DMS53 (cell line): ENCODE results near the gene OR7C1.
"Not testable (repeated sequence)": the region's sequence is repeated elsewhere in the genome, so short reads cannot be mapped to it uniquely, and the experiment has no call there.

Source experiments
- DNase-seq: peaks from one replicate; lab custom pipeline; 2025; lab: John Stamatoyannopoulos, UW

OR7C1 gene

DNA sequence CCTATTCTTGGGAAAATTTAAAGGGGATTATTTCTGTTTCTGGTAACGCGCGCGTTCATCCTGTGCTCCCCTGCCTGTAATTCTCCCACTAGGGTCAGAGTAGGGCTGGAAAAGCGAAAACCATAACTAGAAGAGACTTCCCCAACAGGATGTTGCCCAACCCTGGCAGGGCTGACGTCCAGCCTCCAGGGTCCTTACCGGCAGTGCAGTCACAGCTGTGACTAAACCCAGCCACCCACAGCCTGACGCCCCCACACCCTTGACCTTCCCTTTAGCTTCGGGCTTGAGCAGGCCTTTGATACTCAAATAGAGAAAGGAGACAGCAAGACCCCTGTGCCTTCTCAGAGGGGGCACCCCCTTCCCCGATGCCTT, 50.3 kb downstream of the OR7C1 start:
- DNase-seq = not testable (repeated sequence)

- DNase-seq = not testable (repeated sequence)
Measured at GRCh38 chr19:14783410-14783998, 51.5 kb downstream of the OR7C1 start.

- DNase-seq = no peak
Measured at GRCh38 chr19:14782626-14783409, 52.2 kb downstream of the OR7C1 start.

GRCh38 chr19:14781713-14782536, 53.1 kb downstream of the OR7C1 start:
- not testable (repeated sequence) for DNase-seq

- DNase-seq = not testable (repeated sequence)
Measured at GRCh38 chr19:14780622-14781225, 54.3 kb downstream of the OR7C1 start.

DNA sequence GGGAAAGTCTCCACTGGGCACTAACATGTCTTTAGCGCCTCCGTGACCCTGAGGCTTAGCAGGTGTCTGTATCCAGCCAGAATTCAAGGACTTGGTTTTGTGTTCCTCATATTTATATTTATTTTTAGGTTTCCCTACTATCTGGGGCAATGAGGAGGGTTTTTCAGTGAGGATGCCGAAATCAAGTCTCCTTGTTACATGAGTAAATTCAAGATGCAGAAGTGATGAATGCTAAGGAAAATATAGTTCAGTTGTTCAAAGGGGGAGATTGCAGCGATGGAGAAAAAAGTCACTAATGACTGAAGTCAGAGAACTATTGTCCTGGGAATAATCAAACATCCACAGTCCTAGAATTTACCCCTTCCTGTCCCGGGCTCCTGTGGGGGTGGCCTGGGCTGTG, 55.8 kb downstream of the OR7C1 start:
- no peak for DNase-seq

DNA sequence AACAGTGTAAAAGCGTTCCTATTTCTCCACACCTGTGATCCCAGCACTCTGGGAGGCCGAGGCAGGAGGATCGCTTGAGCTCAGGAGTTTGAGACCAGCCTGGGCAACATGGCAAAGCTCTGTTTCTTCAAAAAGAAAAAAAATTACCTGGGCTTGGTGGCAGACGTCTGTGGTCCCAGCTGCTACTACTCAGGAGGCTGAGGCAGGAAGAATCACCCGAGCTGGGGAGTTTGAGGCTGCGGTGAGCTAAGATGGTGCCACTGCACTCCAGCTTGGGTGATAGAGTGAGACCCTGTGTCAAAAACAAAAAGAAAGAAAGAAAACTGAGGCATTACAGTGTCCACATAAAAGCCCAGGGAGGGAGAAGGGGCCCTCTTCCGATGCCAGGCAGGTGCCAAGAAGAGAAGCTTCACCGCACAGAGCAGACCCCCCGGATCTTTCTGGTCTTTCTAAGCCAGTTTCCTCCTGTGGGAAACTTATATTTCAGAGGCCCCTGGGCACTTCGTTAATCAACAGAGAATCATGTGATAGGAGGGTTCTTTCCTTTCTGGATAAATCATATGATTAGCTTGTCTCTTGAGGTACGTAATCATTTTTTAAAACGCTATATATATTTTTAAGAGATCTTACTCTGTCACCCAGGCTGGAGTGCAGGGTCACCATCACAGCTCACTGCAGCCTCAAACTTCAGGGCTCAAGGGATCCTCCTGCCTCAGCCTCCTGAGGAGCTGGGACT, 56.7 kb downstream of the OR7C1 start, which contains the start of gene ADGRE2:
Gene ADGRE2, minus strand, starts transcription at position 451 of the 736 bp plus-strand sequence. CDS start 1,804 bp downstream, outside the sequence.
- not testable (repeated sequence) for DNase-seq

GRCh38 chr19:14777645-14778044, 57.3 kb downstream of the OR7C1 start:
- not testable (repeated sequence) for DNase-seq

DNA sequence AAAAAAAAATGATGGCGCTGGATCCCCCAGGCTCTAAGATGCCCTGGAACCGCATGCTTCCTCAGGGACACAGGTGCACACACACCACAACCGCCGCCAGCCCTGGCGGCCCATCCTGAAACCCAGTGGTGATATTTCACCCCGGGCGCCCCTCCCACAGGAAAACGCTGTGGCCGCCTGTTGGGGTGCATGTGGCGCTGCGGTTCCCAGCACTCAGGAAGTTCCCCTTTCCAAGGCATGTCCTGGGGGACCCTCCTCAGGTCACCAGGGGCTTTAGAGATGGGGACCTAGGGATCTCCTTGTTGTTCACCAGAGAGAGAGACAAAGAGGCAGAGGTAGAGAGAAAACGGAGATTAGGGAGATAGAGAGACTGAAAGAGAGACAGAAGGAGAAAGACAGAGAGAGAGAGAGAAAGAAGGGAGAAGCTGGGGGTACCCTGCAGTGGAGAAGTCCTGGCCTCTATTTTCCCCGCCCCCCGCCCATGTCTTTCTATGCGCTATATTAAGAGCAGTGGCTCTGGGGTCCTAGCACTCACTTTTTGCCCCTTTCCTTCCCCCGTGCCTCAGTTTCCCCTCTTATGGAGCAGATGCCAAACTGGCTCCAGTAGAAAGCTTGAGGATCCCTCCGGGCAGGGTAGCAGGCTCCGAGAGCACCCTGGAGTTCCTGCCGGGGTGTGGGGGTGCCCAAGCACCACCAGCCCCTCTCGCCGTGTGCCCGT, 59.0 kb downstream of the OR7C1 start:
- no peak for DNase-seq

- not testable (repeated sequence) for DNase-seq
Measured at GRCh38 chr19:14775326-14775725, 59.7 kb downstream of the OR7C1 start.

DNA sequence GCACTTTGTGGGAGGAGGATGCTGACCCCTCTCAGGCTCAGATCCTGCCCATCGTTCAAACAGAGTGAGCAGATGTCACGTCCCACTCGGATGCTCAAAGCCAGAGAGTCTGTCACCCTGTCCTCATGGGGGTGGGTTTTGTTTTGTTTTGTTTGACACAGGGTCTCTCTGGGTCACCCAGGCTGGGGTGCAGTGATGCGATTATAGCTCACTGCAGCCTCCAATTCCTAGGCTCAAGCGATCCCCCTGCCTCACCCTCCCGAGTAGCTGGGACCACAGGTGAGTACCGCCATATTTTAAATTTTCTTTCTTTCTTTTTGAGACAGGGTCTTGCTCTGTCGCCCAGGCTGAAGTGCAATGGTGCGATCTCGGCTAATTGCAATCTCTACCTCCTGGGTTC, 60.6 kb downstream of the OR7C1 start:
- DNase-seq = no peak

GRCh38 chr19:14773722-14774121, 61.3 kb downstream of the OR7C1 start:
- not testable (repeated sequence) for DNase-seq

DNA sequence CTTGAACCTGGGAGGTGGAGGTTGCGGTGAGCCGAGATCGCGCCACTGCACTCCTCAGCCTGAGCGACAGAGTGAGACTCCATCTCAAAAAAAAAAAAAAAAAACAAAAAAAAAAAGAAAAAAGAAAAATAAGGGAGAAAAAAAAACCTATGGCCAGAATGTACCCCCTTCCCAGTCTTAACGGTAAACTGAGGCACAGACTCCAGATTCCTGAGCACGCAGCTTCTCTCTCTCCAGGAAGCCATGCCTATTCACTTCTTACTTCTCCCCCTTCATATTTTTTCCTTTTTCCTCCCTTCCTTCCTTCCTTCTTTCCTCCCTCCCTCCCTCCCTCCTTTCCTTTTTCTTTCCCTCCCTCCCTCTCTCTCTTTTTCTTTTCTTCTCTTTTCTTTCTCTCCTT, 62.0 kb downstream of the OR7C1 start:
- DNase-seq = no peak

GRCh38 chr19:14772467-14772866, 62.5 kb downstream of the OR7C1 start:
- DNase-seq = no peak

DNA sequence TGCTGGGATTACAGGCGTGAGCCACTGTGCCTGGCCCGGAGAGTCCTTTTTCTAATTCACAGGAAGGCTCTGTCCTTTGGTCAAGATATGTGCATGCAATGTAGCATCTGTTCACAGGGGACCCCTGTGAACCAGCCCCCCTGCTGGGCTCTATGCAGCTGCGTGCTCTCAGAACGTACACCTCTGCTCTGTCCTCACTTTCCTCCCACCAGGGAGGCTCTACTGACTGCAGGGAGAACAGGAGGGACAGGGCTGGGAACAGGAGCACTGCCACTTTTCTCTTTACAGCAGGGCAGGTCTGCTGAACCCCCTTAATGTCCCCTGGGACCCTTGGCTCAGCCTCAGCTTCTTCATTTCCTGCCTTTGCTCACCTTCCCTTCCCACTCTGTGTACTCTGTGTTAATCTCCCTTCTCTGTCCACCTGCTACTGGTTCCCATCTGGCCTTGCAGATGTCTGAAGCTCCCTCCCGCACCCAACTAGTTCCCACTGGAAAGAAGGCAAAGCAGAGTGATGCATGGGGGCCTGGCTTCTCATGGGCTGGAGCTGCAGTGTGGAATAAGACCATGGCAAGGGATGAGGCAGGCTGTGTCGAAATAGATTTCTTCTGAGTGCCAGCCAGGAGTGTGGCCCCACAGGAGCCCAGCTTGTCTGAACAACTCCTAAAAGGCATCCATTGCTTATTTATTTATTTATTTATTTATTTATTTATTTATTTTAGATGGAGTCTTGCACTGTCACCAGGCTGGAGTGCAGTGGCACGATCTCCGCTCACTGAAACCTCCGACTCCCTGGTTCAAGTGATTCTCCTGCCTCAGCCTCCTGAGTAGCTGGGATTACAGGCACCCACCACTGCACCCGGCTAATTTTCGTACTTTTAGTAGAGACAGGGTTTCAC, 63.8 kb downstream of the OR7C1 start:
- DNase-seq = no peak

- DNase-seq = no peak
Measured at GRCh38 chr19:14770136-14770535, 64.8 kb downstream of the OR7C1 start.

DNA sequence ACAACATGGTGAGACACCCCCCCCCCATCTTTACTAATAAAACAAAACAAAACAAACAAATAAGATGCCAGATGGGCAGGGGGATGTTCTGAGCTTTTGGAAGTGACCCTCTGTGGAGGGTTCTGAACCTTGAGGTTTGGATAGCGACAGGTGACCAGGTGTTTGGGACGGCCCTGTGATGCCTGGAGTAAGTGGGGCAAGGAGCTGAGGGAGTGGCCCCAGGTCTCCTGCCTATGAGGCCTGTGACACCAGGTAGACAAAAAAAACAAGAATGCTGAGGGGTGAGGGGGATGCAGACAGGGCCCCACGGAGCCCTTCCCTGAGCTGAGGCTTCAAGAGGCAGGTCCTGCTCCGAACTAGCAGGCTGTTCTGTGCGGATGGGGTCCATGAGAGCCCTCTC, 65.8 kb downstream of the OR7C1 start:
- no peak for DNase-seq

- DNase-seq = no peak
Measured at GRCh38 chr19:14768001-14768400, 67.0 kb downstream of the OR7C1 start.

DNA sequence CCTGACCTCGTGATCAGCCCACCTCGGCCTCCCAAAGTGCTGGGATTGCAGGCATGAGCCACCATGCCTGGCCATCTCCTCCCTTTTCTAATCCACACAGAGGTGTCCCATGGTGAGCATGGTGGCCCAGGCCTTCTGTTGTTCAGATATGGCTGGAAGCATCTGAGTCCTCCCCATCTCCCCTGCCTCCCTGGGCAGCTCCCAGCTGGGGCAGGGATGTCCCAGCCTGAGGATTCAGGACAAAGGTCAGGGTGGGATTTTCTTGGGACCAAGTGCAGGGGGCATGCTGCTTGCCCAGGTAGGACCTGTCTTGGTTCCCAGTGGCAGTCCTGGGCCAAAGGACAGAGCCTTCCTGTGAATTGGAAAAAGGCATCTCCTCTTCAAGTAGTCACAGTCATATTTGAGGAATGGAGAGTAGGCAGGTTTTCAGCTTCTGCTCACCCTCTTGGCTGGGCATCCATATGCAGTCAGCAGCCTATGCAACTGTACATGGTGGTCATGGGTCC, 67.5 kb downstream of the OR7C1 start:
- no peak for DNase-seq

DNA sequence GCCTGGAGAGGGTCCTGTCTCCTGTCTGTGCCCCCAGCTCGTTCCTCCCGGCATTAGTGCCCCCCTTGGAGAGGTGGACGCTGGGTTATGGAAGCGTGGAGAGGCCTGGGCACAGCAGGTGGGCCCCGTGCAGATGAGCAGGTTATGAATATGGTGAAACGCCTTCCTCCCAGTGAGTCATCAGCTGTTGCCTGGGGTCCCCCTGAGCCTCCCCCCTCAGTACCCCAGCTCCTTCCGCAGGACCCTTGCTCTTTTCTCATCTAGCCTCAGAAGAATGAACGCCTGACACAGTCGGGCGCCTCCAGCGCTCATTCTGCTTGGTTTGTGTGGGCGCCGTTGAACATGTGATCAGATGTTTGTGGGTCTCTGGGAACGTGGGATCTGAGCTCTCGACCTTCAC, 69.1 kb downstream of the OR7C1 start:
- not testable (repeated sequence) for DNase-seq
